GM12878 (cell line): ENCODE measurements around the gene IL3RA. TPM values are rescaled to one million over a fixed set of nuclear protein-coding genes. Genes with fewer than 3 reads are reported as not detected.
"Not testable (repeated sequence)": the region's sequence is repeated elsewhere in the genome, so short reads cannot be mapped to it uniquely, and the experiment has no call there.

Source experiments
- ATAC-seq: fragments of 200-7000 bp; cut with Tn5 transposase; 3 replicates; pipeline ENCODE4 v1.9.1; 2020; ENCODE audit warnings: mild to moderate bottlenecking, moderate library complexity
- BruUV-seq: library from RNA; stranded (reverse); fragments of 400-500 nt; replicated peaks from 2 replicates; lab custom pipeline; 2021; lab: Mats Ljungman, UMichigan
- CTCF ChIA-PET: fragments of 300-600 bp; sonication (Branson Sonifier 250); formaldehyde crosslinking; extraction: SDS; loops from one replicate; lab custom pipeline; 2021; ENCODE audit warnings: inconsistent platforms; lab: Yijun Ruan, JAX
- POLR2A ChIA-PET: fragments of 350-600 bp; formaldehyde crosslinking; extraction: SDS; loops from one replicate; lab custom pipeline; 2021; ENCODE audit warnings: inconsistent platforms; lab: Charles Lee
- RAD21 ChIA-PET: fragments of 300-600 bp; sonication (Branson Sonifier 250); formaldehyde crosslinking; loops from one replicate; lab custom pipeline; 2023; ENCODE audit warnings: antibody characterized with exemption; ENCODE audit not compliant: unreplicated experiment; lab: Charles Lee
- SMC1A ChIA-PET: fragments of 300-600 bp; sonication (Branson Sonifier 250); formaldehyde crosslinking; loops from one replicate; lab custom pipeline; 2023; ENCODE audit not compliant: unreplicated experiment, uncharacterized antibody; lab: Charles Lee
- DNase-seq: peaks from one replicate; pipeline ENCODE4 v3.0.0-alpha.2; 2011; ENCODE audit warnings: low read depth, low spot score
- FAIRE-seq: peaks from 3 replicates; lab custom pipeline; 2011; peaks lifted over from hg19 to GRCh38; lab: Jason Lieb, UNC
- H2AFZ ChIP-seq: 2 replicates; pipeline ENCODE4 v1.6.0; 2011; ENCODE audit warnings: low read depth, low read length, control low read depth; ENCODE audit not compliant: control insufficient read depth
- H3K27ac ChIP-seq: 2 replicates; pipeline ENCODE4 v1.5.1; 2011; ENCODE audit warnings: control low read depth; ENCODE audit not compliant: control insufficient read depth, insufficient read depth
- H3K27me3 ChIP-seq, 2 experiments: replicated peaks in 1 of 2; 2 replicates each; pipeline versions ENCODE4 v1.6.0 to v1.6.1; 2011; ENCODE audit warnings: low read length in 1 of 2; ENCODE audit not compliant: control insufficient read depth in 2 of 2, insufficient read depth in 2 of 2
- H3K36me3 ChIP-seq, 2 experiments: 2 replicates each; pipeline ENCODE4 v1.5.1; 2011; ENCODE audit warnings: low read length in 1 of 2; ENCODE audit not compliant: control insufficient read depth in 2 of 2, insufficient read depth in 2 of 2
- H3K4me1 ChIP-seq: 2 replicates; pipeline ENCODE4 v1.6.1; 2011; ENCODE audit warnings: mild to moderate bottlenecking, low read length, moderate library complexity, mixed read lengths; ENCODE audit not compliant: control insufficient read depth, insufficient read depth
- H3K4me2 ChIP-seq: 2 replicates; pipeline ENCODE4 v1.6.0; 2011; ENCODE audit warnings: control low read depth; ENCODE audit not compliant: control insufficient read depth, insufficient read depth
- H3K4me3 ChIP-seq: fragments of 200-600 bp; sonication (generic); 2 replicates; pipeline ENCODE4 v1.5.1; 2016
- H3K79me2 ChIP-seq: 2 replicates; pipeline ENCODE4 v1.6.0; 2011; ENCODE audit warnings: low read length; ENCODE audit not compliant: control insufficient read depth, insufficient read depth
- H3K9ac ChIP-seq: 2 replicates; pipeline ENCODE4 v1.8.0; 2011; ENCODE audit warnings: low read length, control low read depth, mixed read lengths; ENCODE audit not compliant: control insufficient read depth, insufficient read depth
- H3K9me3 ChIP-seq: replicated peaks from 3 replicates; pipeline ENCODE4 v1.5.1; 2011; ENCODE audit warnings: mild to moderate bottlenecking, low read length; ENCODE audit not compliant: control insufficient read depth, insufficient read depth
- H4K20me1 ChIP-seq: 2 replicates; pipeline ENCODE4 v1.6.0; 2011; ENCODE audit not compliant: control insufficient read depth, insufficient read depth
- EP300 ChIP-seq, 2 experiments: fragments of 150-350 bp in 1 of 2; IDR thresholded peaks; 2 replicates each; pipeline ENCODE4 v1.6.1; 2011 to 2012; ENCODE audit warnings: low read depth in 2 of 2, low read length in 2 of 2, borderline replicate concordance in 1 of 2, improper control_type of control experiment in 1 of 2, inconsistent platforms in 1 of 2; ENCODE audit not compliant: control insufficient read depth in 1 of 2
- FOXM1 ChIP-seq: IDR thresholded peaks from 2 replicates; pipeline ENCODE4 v1.6.1; 2012; ENCODE audit warnings: low read depth, mild to moderate bottlenecking, inconsistent platforms, low read length, moderate library complexity
- IRF4 ChIP-seq: IDR thresholded peaks from 2 replicates; pipeline ENCODE4 v1.6.1; 2011; ENCODE audit warnings: low read depth, low read length
- JUNB ChIP-seq: IDR thresholded peaks from 2 replicates; pipeline ENCODE4 v1.6.1; 2016; ENCODE audit warnings: antibody characterized with exemption, mild to moderate bottlenecking
- MTA2 ChIP-seq: fragments of 450-650 bp; IDR thresholded peaks from 2 replicates; pipeline ENCODE4 v1.6.1; 2016; ENCODE audit warnings: low read depth, mild to moderate bottlenecking, moderate library complexity
- WGBS: methylation state at CpG from one replicate; pipeline ENCODE4 v1.1.6; 2016; ENCODE audit warnings: low lambda C conversion rate; ENCODE audit not compliant: insufficient replicate concordance, insufficient coverage; ENCODE audit errors: missing lambda C conversion rate; 5-methylcytosine and 5-hydroxymethylcytosine counted together
- in situ Hi-C: fragments of 300-500 bp; cut with MboI; formaldehyde crosslinking; loops from 9 replicates; pipeline ENCODE4 v1.14.3; 2018; ENCODE audit warnings: mixed read lengths
- intact Hi-C: fragments of 100-400 bp; cut with micrococcal nuclease; formaldehyde crosslinking; loops from one replicate; pipeline ENCODE4 v1.14.2; 2022; ENCODE audit not compliant: unreplicated experiment
- polyA plus RNA-seq, 11 experiments: library from polyadenylated mRNA; depleted of rRNA in 4 of 11; unstranded in 6 of 11; stranded (reverse) in 5 of 11; fragments of >200 nt; fragmentation: Nextera tagmentation in 4 of 11; fragmentation: Illumina TruSeq in 1 of 11; extraction: Ambion mirVana in 4 of 11; extraction: Trizol in 1 of 11; gene quantifications; 1 replicate in 1 of 11; 2 replicates in 10 of 11; pipeline versions ENCODE4 v1.2.1 to v1.2.3, GENCODE V29; 2011 to 2016; ENCODE audit warnings: inconsistent platforms in 2 of 11, missing spikeins in 2 of 11, low read depth in 1 of 11
- total RNA-seq, 4 experiments: library from RNA; depleted of rRNA in 3 of 4; stranded (reverse); fragments of >200 nt in 3 of 4; fragmentation: Illumina TruSeq in 1 of 4; extraction: Trizol in 1 of 4; gene quantifications; 2 replicates each; pipeline versions ENCODE4 v1.2.1 to v1.2.3, GENCODE V29; 2013 to 2021

The IL3RA gene
- total and polyA plus RNA-seq, 10 of the 15 experiments (the other 5 are each of a cell fraction or from before 2014, with no cell fraction given), result 2.1 to 31.1 (median 17.9) TPM

DNA sequence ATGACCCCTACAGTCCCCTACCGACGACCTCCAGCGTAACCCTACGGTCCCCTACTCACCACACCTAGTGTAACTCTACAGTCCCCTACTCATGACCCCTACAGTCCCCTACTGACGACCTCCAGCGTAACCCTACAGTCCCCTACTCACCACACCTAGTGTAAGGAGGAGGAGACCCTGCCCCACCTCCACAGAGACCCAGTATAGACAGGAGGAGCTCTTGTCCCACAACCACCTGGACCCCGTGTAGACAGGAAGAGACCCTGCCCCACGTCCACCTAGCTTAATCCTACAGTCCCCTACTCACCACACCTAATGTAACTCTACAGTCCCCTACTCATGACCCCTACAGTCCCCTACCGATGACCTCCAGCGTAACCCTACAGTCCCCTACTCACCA lies 41.0 kb upstream of the IL3RA start:
- intact Hi-C loops (no loop called here), in situ Hi-C loops (no loop called here)
- DNase-seq (no peak), ATAC-seq (no peak), FAIRE-seq (no peak)
- Histone ChIP-seq H3K9me3 (no peaks in the 10 kb centered on the region; the same call in 1 of the 3 replicates), H3K27ac (no peak overlapping the region), H3K4me1 (no peaks in the 10 kb centered on the region), H2AFZ (no peak overlapping the region), H3K9ac (no peak overlapping the region), H4K20me1 (no peaks in the 10 kb centered on the region), H3K4me2 (no peak overlapping the region), H3K79me2 (no peaks in the 10 kb centered on the region), H3K36me3 (no peaks in the 10 kb centered on the region), H3K4me3 (no peak overlapping the region), H3K27me3 (no peaks in the 10 kb centered on the region)
- ChIA-PET POLR2A (no interaction called here), CTCF (no interaction called here), SMC1A (no interaction called here), RAD21 (no interaction called here)
- WGBS, result 93% methylated on average over 10 of the region's 10 CpGs
- BruUV-seq, result no TSS peak
- no peak for TF ChIP-seq EP300 (IDR thresholded peaks at IDR 0.05; ENCODE audit: borderline replicate concordance in 1 of 2, control insufficient read depth in 1 of 2, low read depth in 2 of 2, low read length in 2 of 2)
- TF ChIP-seq FOXM1, result no peak
- no peak for TF ChIP-seq MTA2
- no peak for TF ChIP-seq JUNB
- TF ChIP-seq IRF4, result no peak

DNA sequence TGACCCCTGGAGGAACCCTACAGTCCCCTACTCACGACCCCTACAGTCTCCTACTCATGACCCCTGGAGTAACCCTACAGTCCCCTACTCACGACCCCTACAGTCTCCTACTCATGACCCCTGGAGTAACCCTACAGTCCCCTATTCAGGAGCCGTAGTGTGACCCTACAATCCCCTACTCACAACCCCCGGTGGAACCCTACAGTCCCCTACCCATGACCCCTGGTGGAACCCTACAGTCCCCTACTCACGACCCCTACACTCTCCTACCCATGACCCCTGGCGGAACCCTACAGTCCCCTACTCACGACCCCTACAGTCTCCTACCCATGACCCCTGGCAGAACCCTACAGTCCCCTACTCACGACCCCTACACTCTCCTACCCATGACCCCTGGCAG lies 39.0 kb upstream of the IL3RA start:
- BruUV-seq, H3K27me3 ChIP-seq, H3K9me3 ChIP-seq, H3K27ac ChIP-seq, H3K36me3 ChIP-seq, H2AFZ ChIP-seq, POLR2A ChIA-PET, H3K4me3 ChIP-seq, H3K79me2 ChIP-seq, H3K4me2 ChIP-seq, ATAC-seq, in situ Hi-C loops, intact Hi-C loops, H3K9ac ChIP-seq, SMC1A ChIA-PET, H3K4me1 ChIP-seq, FAIRE-seq, H4K20me1 ChIP-seq, CTCF ChIA-PET, DNase-seq, RAD21 ChIA-PET: not testable (repeated sequence)
- 64% methylated on average over 7 of the region's 8 CpGs for WGBS
